GM18505 (cell line): ENCODE data around the gene UNC93A.

Source experiments
- ATAC-seq: cut with Tn5 transposase; IDR thresholded peaks from one replicate; pipeline ENCODE4 v1.9.1; 2021; ENCODE audit not compliant: unreplicated experiment
- POLR2A ChIP-seq: IDR thresholded peaks from 4 replicates; pipeline ENCODE4 v1.6.1; 2011; ENCODE audit warnings: borderline replicate concordance; ENCODE audit not compliant: insufficient read depth, insufficient read length; ENCODE audit errors: extremely low read depth

UNC93A gene

DNA sequence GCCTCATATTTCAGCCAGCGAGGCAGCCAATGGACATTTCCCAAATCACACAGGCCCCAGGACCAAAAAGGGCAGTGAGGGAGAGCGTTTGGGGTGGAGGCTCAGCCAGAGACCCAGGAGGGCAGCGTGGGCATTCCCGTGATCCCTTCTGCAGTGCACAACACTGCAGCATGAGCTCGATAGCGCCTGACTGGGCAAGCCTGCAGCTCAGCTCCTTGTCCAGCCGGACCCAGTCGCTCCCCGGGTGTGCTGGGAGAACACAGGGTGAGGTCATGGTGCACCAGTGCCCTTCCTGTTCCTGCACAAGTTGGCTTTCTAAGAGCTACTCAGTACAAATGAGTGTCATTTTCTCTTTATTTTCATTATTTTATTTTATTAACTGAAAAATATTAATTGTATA, 39.6 kb downstream of the UNC93A start:
- no peak for ATAC-seq

DNA sequence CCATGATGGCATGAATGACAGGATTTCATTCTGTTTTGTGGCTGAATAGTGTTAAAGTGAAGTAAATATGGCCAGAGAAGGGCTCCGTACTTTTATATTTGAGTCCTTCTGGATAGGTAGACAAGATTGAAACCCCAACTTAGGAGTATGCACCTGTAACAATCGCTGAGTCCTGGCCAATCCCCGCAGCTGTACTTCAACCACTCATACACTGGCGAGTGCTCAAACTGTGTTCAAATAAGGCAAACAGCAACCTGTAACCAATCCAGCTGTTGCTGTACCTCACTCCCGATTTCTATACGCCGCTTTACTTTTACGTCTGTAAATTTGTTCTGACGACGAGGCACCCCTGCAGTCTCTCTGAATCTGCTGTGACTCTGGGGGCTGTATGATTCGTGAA, 40.5 kb downstream of the UNC93A start:
- TF ChIP-seq POLR2A = no peak
- ATAC-seq = no peak

More for the DNA sequence above, 39.6 kb downstream of the UNC93A start:
- TF ChIP-seq POLR2A = no peak

- no peak for ATAC-seq
- no peak for TF ChIP-seq POLR2A
These were observed 45.9 kb downstream of the UNC93A start for GRCh38 chr6:167336844-167337630.

- no peak for ATAC-seq
- TF ChIP-seq POLR2A = no peak
These were observed 46.7 kb downstream of the UNC93A start for GRCh38 chr6:167337675-167338449.

GRCh38 chr6:167338541-167339117, 47.5 kb downstream of the UNC93A start:
- no peak for ATAC-seq
- TF ChIP-seq POLR2A = no peak

DNA sequence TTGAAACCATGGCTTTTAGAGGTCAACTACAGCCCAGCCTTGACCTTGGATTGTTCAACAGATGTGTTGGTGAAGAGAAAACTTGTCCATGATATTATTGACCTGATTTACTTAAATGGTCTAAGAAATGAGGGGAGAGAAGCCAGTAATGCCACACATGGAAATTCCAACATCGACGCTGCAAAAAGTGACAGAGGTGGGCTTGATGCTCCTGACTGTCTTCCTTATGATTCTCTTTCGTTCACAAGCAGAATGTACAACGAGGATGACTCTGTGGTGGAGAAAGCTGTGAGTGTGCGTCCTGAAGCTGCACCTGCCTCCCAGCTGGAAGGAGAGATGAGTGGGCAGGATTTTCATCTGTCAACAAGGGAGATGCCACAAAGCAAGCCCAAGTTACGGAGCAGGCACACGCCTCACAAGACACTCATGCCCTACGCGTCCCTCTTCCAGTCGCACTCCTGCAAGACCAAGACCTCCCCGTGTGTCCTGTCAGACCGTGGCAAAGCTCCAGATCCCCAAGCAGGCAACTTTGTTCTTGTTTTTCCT, 50.0 kb downstream of the UNC93A start:
- no peak for ATAC-seq
- no peak for TF ChIP-seq POLR2A

DNA sequence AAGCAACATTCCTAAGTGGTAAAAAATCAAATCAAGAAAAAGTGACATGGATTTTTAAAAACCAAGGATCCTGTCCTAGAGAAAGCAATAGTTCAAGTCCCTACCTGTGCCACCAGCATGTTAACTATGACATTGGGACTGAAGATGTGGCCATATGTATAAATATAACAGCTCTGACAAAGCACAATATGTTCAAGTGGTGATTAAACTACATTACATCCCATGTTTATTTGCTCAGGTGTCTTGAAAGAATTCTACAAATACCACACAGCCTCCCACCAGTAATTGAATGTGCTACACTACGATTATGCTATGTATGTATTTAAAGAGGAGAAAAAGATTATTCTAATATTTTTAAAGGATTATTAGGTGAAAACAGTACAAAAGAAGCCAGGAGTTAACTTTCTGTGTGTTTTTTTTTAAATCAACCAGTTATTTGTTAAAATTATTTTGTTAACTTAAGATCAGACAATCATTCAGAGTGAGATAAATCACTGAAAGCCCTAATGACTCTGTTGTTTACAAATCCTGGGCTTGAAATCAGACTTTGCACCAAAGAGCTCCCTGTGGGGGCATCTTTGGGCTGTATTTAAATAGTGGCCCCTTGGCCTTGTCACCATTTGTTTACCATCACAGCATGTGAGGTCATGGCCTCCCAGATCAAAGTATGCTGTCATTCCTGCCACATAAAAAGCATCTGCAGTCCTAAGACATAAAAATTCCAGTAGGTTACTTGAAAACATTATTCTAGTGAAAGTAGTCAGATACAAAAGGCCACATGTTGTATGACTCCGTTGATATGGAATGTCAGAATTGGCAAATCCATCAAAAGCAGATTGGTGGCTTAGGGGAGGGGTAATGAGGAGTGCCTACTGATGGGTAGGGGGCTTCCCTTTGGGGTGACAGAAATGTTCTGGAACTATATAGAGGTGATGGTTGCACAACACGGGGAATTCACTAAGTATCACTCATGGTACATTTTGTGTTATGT, 50.8 kb downstream of the UNC93A start:
- no peak for TF ChIP-seq POLR2A
- no peak for ATAC-seq

GRCh38 chr6:167342879-167343610, 51.9 kb downstream of the UNC93A start:
- ATAC-seq = no peak

GRCh38 chr6:167345348-167345747, 54.2 kb downstream of the UNC93A start:
- no peak for TF ChIP-seq POLR2A

More at GRCh38 chr6:167342879-167343610, 51.9 kb downstream of the UNC93A start:
- no peak for TF ChIP-seq POLR2A

GRCh38 chr6:167345960-167346359, 54.8 kb downstream of the UNC93A start:
- no peak for TF ChIP-seq POLR2A
- ATAC-seq = no peak

More at GRCh38 chr6:167345348-167345747, 54.2 kb downstream of the UNC93A start:
- no peak for ATAC-seq

DNA sequence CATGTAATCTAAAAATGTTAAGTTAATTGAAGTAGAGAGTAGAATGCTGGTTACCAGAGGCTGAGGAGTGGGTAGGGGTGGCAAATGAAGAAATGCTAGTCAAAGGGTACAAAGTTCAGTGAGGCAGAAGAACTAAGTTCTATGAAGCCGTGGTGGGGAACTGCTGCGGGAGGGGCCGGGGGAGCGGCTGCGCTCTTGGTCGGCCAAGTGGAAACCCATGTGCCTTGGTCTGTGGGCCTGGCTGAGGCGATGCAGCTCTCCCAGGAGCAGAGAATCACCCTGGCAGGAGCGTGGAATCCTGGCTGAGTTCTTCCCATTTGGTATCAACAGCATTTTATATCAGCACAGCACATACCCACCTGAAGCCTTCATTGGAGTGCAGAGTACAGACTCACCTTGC, 56.1 kb downstream of the UNC93A start:
- ATAC-seq = no peak
- no peak for TF ChIP-seq POLR2A

GRCh38 chr6:167349631-167350274, 58.6 kb downstream of the UNC93A start:
- no peak for ATAC-seq
- no peak for TF ChIP-seq POLR2A

- ATAC-seq = no peak
- no peak for TF ChIP-seq POLR2A
These were observed 59.2 kb downstream of the UNC93A start for GRCh38 chr6:167350275-167350696.
